Common myeloid progenitor, CD34-positive (primary cell): ENCODE results near the gene CEP170B.

Experiments
- CTCF ChIA-PET: fragments of 350-600 bp; sonication (Branson Sonifier 250); formaldehyde crosslinking; loops from one replicate; lab custom pipeline; 2021; ENCODE audit warnings: antibody characterized with exemption; lab: Charles Lee
- POLR2A ChIA-PET: fragments of 350-600 bp; sonication (Branson Sonifier 250); formaldehyde crosslinking; loops from one replicate; lab custom pipeline; 2021; ENCODE audit warnings: antibody characterized with exemption; lab: Charles Lee
- DNase-seq, 3 donors: peaks; one replicate each; pipeline versions ENCODE4 v3.0.0 to v3.0.0-alpha.2; 2013
- H3K27ac ChIP-seq, 2 experiments: 1 replicate in 1 of 2; 2 replicates in 1 of 2; pipeline ENCODE4 v1.7.0; 2013; ENCODE audit warnings: inconsistent platforms in 2 of 2, low read length in 2 of 2, mild to moderate bottlenecking in 2 of 2, low read depth in 1 of 2, moderate library complexity in 1 of 2; ENCODE audit not compliant: severe bottlenecking in 2 of 2, insufficient read depth in 1 of 2, poor library complexity in 1 of 2
- H3K27me3 ChIP-seq, 5 experiments: replicated peaks in 2 of 5; 1 replicate in 3 of 5; 2 replicates in 2 of 5; pipeline versions ENCODE4 v1.6.1 to v1.7.0; 2013; ENCODE audit warnings: low read length in 4 of 5, mild to moderate bottlenecking in 2 of 5, moderate library complexity in 2 of 5, inconsistent platforms in 1 of 5; ENCODE audit not compliant: insufficient read depth in 5 of 5, control insufficient read depth in 4 of 5
- H3K36me3 ChIP-seq, 4 experiments: 1 replicate in 2 of 4; 2 replicates in 2 of 4; pipeline versions ENCODE4 v1.6.1 to v1.7.0; 2013; ENCODE audit warnings: low read length in 3 of 4, control low read depth in 1 of 4, mild to moderate bottlenecking in 1 of 4; ENCODE audit not compliant: control insufficient read depth in 4 of 4, insufficient read depth in 4 of 4
- H3K4me1 ChIP-seq, 4 experiments: 1 replicate in 3 of 4; 2 replicates in 1 of 4; pipeline versions ENCODE4 v1.6.1 to v1.7.1; 2013; ENCODE audit warnings: low read length in 3 of 4, mild to moderate bottlenecking in 3 of 4, control low read depth in 1 of 4, inconsistent platforms in 1 of 4, moderate library complexity in 1 of 4; ENCODE audit not compliant: control insufficient read depth in 4 of 4, insufficient read depth in 4 of 4; ENCODE audit errors: control extremely low read depth in 1 of 4
- H3K4me3 ChIP-seq, 7 experiments: 1 replicate in 4 of 7; 2 replicates in 3 of 7; pipeline versions ENCODE4 v1.5.1 to v1.7.0; 2013; ENCODE audit warnings: mild to moderate bottlenecking in 7 of 7, low read length in 6 of 7, moderate library complexity in 6 of 7, inconsistent platforms in 2 of 7, low read depth in 2 of 7, control low read depth in 1 of 7; ENCODE audit not compliant: insufficient read depth in 4 of 7, control insufficient read depth in 1 of 7; ENCODE audit errors: extremely low read depth in 1 of 7
- H3K9me3 ChIP-seq, 5 experiments: 1 replicate in 4 of 5; 2 replicates in 1 of 5; pipeline versions ENCODE4 v1.6.1 to v1.7.1; 2013; ENCODE audit warnings: low read length in 4 of 5, mild to moderate bottlenecking in 2 of 5, inconsistent platforms in 1 of 5, low read depth in 1 of 5, moderate library complexity in 1 of 5; ENCODE audit not compliant: control insufficient read depth in 4 of 5, insufficient read depth in 2 of 5; ENCODE audit errors: control extremely low read depth in 1 of 5
- WGBS: methylation state at CpG from one replicate; pipeline ENCODE4 v1.1.5; 2013; ENCODE audit not compliant: insufficient coverage; 5-methylcytosine and 5-hydroxymethylcytosine counted together

CEP170B gene

DNA sequence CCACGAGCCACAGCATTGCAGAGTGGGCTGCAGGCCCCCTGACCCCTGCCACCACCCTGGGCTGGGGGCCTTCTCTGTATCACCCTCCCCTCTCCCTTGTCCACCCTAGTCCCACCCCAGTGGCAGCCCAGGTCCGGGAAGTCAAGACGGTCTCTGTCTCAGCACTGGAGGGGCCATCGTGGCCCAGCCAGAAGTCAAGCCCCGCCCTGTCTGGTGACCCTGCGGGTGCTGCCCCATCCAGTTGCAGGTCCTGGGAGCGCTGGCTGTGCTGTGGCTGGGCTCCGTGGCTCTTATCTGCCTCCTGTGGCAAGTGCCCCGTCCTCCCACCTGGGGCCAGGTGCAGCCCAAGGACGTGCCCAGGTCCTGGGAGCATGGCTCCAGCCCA, 62.4 kb downstream of the CEP170B start:
- Histone ChIP-seq H3K27ac (no peak overlapping the region), H3K4me1 (peaks cover 0 to 42% (median 34%) of the 10 kb centered on the region in 4 experiments), H3K27me3 (no peaks in the 10 kb centered on the region), H3K36me3 (peaks cover 0 to 2% (median 0%) of the 10 kb centered on the region in 4 experiments), H3K4me3 (no peak overlapping the region), H3K9me3 (peaks cover 0 to 5% (median 0%) of the 10 kb centered on the region in 5 experiments)
- POLR2A ChIA-PET: no interaction called here
- 87% methylated on average over 9 of the region's 10 CpGs for WGBS
- CTCF ChIA-PET: interaction anchor here (1.5 to 1.7 kb wide), 2 partner anchors 28 to 48 kb away, joined by 3 to 5 read pairs; no protein-coding TSS in a partner anchor
- DNase-seq: no peak

DNA sequence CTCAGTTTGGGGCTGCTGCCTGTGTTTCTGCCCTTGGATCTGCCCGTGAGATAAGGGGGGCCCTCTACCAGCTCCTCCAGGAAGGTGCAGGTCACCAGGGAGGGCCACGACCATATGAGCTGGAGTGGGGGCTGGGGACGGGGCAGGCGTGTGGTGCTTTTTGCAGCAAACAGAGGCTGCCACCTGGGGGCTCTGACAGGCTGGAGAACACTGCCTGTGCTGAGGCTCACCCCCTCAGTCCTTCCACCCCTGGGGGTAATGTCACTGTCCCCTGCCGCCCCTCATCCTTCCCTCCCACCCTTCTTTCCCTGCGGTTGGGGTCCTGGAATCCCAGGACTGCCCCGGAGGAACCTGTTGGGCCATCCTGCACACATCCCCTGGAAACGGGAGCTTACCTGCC, 62.8 kb downstream of the CEP170B start:
- ChIA-PET POLR2A (no interaction called here), CTCF (interaction anchor here (0.7 to 1.7 kb wide), 3 partner anchors 8 to 48 kb away, joined by 3 to 5 read pairs (median 4); no protein-coding TSS in a partner anchor)

DNA sequence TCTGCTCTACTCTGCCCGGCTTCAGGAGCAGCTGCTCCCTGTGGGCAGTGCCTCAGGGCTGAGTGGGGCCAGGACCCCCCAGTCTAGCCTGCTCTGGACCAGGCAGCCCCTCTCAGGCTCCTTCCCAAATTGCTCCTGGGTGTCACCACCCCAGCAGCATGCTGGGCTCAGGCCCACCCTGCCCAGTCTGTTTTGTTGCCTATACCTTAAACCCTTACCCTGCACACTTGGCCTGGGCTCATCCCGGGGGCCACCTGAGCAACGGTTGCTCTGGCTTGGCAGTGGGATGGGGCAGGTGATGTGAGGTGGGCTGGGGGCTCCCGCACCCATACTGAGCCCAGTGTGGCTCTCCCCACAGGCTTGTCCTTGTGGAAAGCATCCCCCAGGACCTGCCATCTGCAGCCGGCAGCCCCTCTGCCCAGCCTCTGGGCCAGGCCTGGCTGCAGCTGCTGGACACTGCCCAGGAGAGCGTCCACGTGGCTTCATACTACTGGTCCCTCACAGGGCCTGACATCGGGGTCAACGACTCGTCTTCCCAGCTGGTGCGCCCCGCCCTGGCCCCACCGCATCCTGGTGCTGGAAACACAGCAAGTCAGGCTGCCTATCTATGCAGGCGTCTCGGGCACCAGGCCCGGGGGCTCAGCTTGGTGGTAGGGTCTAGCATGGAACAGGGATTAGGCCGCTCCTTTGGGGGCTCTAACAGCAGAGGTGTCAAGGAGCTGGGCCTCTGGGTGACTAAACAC, 63.5 kb downstream of the CEP170B start:
- H3K4me3 ChIP-seq: no peak overlapping the region
- ChIA-PET POLR2A (no interaction called here), CTCF (interaction anchor here (0.7 to 1.7 kb wide), 4 partner anchors 7 to 118 kb away, joined by 3 to 5 read pairs (median 4); no protein-coding TSS in a partner anchor)
- H3K27me3 ChIP-seq: no peaks in the 10 kb centered on the region
- 99% methylated on average over 15 of the region's 17 CpGs for WGBS
- DNase-seq: no peak
- H3K27ac ChIP-seq: no peak overlapping the region
- H3K9me3 ChIP-seq: peaks cover 0 to 5% (median 0%) of the 10 kb centered on the region in 5 experiments
- peaks cover 0 to 2% (median 0%) of the 10 kb centered on the region in 4 experiments for H3K36me3 ChIP-seq
- peaks cover 0 to 43% (median 39%) of the 10 kb centered on the region in 4 experiments for H3K4me1 ChIP-seq

More for the DNA sequence above, 62.8 kb downstream of the CEP170B start:
- DNase-seq: no peak
- Histone ChIP-seq H3K4me1 (peaks cover 0 to 42% (median 36%) of the 10 kb centered on the region in 4 experiments), H3K36me3 (peaks cover 0 to 2% (median 0%) of the 10 kb centered on the region in 4 experiments), H3K9me3 (peaks cover 0 to 5% (median 0%) of the 10 kb centered on the region in 5 experiments), H3K27ac (no peak overlapping the region), H3K4me3 (no peak overlapping the region), H3K27me3 (no peaks in the 10 kb centered on the region)
- WGBS: 95% methylated on average over 8 of the region's 8 CpGs

DNA sequence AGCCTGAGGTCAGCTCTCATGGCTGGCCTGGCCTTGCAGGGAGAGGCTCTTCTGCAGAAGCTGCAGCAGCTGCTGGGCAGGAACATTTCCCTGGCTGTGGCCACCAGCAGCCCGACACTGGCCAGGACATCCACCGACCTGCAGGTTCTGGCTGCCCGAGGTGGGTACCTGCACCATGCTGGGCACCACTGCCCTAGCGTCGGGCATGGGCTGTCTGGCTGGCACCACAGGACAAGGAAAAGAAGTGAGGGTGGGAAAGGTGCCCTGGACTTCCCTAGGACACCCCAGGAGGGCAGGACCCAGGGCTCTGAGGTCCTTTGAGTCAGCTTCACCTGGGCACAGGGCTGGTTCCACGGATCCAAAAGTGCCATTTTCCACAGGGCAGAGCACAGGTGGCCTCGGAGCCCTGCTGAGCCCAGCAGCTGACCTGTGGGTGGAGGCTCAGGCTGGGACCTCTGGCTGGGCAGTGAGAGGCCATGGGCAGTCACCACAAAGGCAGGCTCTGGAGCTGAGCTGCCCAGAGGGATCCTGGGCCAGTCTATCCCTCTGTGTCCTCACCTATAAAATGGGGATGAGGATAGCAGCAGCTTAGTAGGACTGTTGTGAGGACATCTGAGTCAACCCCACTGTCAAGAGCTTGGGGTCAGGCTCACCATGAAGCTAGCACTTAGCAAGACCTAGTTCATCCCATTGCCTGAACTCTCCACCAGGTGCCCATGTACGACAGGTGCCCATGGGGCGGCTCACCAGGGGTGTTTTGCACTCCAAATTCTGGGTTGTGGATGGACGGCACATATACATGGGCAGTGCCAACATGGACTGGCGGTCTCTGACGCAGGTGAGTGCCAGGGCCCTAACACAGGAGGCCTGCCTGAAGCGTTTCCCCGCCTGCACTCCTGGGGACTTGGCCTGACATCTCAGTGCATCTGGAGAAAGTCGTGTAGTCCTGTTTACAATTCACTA, 64.5 kb downstream of the CEP170B start:
- peaks cover 0 to 4% (median 0%) of the 10 kb centered on the region in 5 experiments for H3K27me3 ChIP-seq
- H3K9me3 ChIP-seq: no peaks in the 10 kb centered on the region
- ChIA-PET CTCF (interaction anchor here (0.5 to 1.3 kb wide), 4 partner anchors 11 to 1364 kb away, joined by 3 read pairs; no protein-coding TSS in a partner anchor), POLR2A (no interaction called here)
- H3K4me1 ChIP-seq: peaks cover 0 to 44% (median 36%) of the 10 kb centered on the region in 4 experiments
- 96% methylated on average over 15 of the region's 15 CpGs for WGBS
- no peak overlapping the region for H3K4me3 ChIP-seq
- peaks cover 0 to 2% (median 0%) of the 10 kb centered on the region in 4 experiments for H3K36me3 ChIP-seq
- no peak overlapping the region for H3K27ac ChIP-seq
- no peak for DNase-seq

DNA sequence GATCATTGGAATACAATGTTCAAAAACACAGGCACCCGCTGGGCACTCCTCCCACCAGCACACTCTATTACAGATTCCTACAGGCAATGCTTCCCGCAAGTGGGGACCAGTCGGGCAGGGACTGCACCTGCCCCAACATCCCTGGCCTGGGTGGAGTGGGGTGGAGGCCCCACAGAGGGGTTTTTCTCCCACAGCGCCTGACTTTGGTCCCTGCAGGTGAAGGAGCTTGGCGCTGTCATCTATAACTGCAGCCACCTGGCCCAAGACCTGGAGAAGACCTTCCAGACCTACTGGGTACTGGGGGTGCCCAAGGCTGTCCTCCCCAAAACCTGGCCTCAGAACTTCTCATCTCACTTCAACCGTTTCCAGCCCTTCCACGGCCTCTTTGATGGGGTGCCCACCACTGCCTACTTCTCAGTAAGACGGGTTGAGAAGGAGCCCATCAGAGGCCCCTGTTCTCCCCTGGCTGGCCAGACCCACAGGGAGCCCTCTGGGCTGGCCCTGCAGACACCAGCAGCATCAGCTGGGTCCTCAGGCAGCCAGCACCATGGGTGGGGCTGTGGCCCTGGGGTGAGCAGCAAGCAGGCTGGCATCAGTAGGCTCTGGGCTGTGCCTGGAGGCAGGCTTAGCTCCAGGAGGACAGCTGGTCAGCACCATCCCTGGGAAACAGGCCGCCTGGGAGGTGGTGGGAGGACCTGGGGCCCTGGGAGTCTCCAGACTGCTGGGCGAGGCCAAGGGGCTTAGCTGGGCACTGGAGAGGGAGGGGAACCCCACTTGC, 65.6 kb downstream of the CEP170B start:
- H3K4me3 ChIP-seq: no peak overlapping the region
- peaks cover 0 to 32% (median 25%) of the 10 kb centered on the region in 4 experiments for H3K4me1 ChIP-seq
- H3K27ac ChIP-seq: no peak overlapping the region
- no peaks in the 10 kb centered on the region for H3K9me3 ChIP-seq
- 96% methylated on average over 5 of the region's 10 CpGs for WGBS
- no peak for DNase-seq
- peaks cover 0 to 2% (median 0%) of the 10 kb centered on the region in 4 experiments for H3K36me3 ChIP-seq
- POLR2A ChIA-PET: no interaction called here
- H3K27me3 ChIP-seq: peaks cover 0 to 6% (median 0%) of the 10 kb centered on the region in 5 experiments
- CTCF ChIA-PET: interaction anchor here (0.7 kb wide), 1 partner anchor 44 kb away, joined by 3 read pairs; no protein-coding TSS in a partner anchor

DNA sequence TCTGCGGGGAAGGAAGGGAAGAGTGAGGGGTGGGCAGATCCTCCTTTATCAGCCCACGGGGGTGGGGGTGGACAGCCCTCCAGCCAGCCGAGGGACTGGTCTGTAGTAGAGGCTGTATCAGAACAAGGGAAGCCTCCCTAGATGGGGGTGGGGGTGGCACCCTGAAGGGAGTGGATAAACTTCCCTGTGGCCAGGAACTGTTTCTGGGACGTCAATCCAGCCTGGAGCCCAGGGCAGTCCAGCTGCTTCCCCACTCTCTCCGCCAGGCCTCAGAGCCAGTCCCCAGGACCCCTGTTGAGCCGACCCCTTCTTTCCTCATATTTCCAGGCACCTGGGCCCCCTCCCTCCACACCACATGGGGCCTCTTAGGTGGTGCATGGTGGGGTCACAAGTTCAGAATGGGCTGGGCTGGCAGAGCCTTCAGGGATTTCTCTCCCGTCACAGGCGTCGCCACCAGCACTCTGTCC, 66.3 kb downstream of the CEP170B start:
- POLR2A ChIA-PET: no interaction called here

More for the DNA sequence above, 66.3 kb downstream of the CEP170B start:
- Histone ChIP-seq H3K27me3 (peaks cover 0 to 6% (median 0%) of the 10 kb centered on the region in 5 experiments), H3K36me3 (peaks cover 0 to 2% (median 0%) of the 10 kb centered on the region in 4 experiments), H3K4me3 (no peak overlapping the region), H3K4me1 (peaks cover 0 to 26% (median 18%) of the 10 kb centered on the region in 4 experiments), H3K27ac (no peak overlapping the region), H3K9me3 (no peaks in the 10 kb centered on the region)
- CTCF ChIA-PET: interaction anchor here (0.7 kb wide), 1 partner anchor 44 kb away, joined by 3 read pairs; no protein-coding TSS in a partner anchor
- 100% methylated on average over 4 of the region's 9 CpGs for WGBS
- DNase-seq: no peak
